ENCODE measurements around the gene HMX1. TPM values are rescaled to one million over a fixed set of nuclear protein-coding genes. Genes with fewer than 3 reads are reported as not detected.

HMX1 gene
- total and polyA plus RNA-seq, 12 donors, result 0.15 TPM; not detected in 11

DNA sequence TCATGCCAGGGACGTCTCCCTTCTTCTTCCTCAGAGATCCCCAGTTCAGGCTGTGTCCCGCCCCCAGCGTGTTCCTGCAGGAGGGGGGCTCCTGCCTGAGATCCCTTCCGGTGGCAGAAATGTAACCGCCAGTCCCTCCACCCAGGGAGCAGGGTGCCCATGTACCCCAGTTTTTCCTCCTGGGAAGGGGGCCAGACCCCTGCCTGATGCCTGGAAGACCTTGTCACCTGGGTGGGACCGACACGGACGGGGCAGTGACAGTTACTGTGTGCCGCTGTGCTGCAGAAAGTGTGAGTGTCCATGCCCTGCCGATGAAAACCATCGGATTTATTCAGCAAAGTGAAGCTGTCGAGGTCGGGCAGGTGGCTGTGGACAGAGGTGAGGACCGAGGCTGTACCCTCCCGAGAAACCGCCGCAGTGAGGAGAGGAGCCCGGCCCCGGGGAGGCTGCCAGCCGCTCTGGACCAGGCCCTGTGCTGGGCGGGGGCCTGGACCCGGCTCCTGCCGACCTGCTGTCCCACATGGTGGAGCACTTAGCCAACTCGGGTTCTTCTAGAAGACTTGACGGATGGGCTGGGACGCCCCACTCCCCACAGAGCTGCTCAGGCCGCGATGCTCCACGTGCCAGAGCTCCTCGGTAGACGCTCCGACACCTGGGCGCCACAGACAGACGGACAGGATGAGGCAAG is 36.7 kb upstream of the HMX1 start:
- H3K4me1 ChIP-seq, result no peaks in the 10 kb centered on the region
- 72 to 77% methylated on average over 34 of the region's 34 CpGs for WGBS, 2 donors
- no peak overlapping the region for H3K4me3 ChIP-seq
- intact Hi-C loops (cut with DNase I), result no loop called here
- no peaks in the 10 kb centered on the region for H3K36me3 ChIP-seq
- TF ChIP-seq, protein P1, sequence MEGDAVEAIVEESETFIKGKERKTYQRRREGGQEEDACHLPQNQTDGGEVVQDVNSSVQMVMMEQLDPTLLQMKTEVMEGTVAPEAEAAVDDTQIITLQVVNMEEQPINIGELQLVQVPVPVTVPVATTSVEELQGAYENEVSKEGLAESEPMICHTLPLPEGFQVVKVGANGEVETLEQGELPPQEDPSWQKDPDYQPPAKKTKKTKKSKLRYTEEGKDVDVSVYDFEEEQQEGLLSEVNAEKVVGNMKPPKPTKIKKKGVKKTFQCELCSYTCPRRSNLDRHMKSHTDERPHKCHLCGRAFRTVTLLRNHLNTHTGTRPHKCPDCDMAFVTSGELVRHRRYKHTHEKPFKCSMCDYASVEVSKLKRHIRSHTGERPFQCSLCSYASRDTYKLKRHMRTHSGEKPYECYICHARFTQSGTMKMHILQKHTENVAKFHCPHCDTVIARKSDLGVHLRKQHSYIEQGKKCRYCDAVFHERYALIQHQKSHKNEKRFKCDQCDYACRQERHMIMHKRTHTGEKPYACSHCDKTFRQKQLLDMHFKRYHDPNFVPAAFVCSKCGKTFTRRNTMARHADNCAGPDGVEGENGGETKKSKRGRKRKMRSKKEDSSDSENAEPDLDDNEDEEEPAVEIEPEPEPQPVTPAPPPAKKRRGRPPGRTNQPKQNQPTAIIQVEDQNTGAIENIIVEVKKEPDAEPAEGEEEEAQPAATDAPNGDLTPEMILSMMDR (IDR thresholded peaks at IDR 0.05), result no peak
- DNase-seq, result no peak
- no peak for ATAC-seq
- H3K9me3 ChIP-seq, result peaks cover 0 to 3% (median 0%) of the 10 kb centered on the region in 11 donors
- peaks cover 4 to 57% (median 47%) of the 10 kb centered on the region in 7 donors for H3K27me3 ChIP-seq
- H3K27ac ChIP-seq, result no peak overlapping the region

DNA sequence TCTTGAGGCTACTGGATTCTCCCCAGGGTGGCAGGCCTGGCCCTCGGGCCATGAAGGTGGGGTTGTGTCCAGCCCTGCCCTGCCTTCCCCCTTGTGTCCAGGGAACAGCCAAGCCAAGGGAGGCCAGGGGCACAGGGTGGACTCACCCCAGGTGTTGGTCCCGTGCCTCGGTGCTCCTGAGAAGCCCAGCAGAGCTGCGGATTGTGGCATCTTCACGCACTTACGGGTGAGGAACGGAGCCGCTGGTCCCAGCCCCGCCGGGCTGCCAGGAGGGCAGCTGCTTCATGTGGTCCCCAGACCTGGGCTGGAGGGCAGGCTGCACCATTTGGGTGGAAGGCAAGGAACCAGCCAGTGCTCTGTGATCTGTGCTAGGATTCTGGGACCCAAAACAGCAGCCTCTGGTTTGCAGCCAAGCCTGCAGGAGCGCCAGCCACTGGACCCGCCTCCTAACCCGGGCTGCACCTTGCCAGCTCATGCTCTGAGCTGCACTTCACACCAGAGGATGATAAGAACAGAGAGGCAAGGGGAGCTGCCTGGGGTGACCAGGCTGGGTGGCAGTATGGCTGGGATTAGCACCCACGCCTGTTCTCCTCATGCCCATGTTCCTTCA is 36.1 kb upstream of the HMX1 start:
- no peak overlapping the region for H3K27ac ChIP-seq
- intact Hi-C loops (cut with DNase I), result no loop called here
- DNase-seq, result no peak

DNA sequence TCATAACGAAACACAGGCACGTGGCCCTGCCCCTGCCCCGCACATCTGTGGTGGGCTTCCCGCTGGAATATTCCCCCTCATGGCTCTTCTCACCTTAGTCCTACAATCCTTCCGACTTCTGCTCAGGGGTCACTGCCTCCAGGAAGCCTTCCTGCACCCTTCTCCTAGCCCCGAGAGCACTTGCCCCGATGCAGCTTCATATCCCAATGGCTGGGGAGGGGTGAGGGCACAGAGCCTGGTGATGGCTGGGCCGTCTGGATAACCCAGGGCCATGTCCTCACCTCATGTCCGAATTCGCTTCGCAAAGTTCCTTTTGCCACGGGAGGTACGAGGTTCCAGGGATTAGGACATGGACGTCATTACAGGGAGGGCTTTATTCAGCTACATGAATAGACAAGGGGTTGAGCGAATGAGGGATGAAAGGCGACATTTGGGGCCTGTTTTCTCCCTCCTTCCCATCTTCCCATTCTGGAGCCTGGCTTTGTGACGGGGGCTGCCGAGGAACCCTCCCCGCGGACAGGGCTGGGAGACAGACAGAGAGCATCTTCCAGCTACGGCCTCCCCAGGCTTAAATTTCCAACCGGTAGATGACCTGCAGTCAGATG is 35.5 kb upstream of the HMX1 start:
- no peaks in the 10 kb centered on the region for H3K36me3 ChIP-seq
- 79 to 81% methylated on average over 22 of the region's 22 CpGs for WGBS, 2 donors
- peaks cover 4 to 54% (median 42%) of the 10 kb centered on the region in 7 donors for H3K27me3 ChIP-seq
- TF ChIP-seq, protein P1 (IDR thresholded peaks at IDR 0.05), result no peak
- intact Hi-C loops (cut with DNase I), result no loop called here
- H3K9me3 ChIP-seq, result peaks cover 0 to 14% (median 3%) of the 10 kb centered on the region in 11 donors
- DNase-seq (no peak), ATAC-seq (no peak)
- no peak overlapping the region for H3K27ac ChIP-seq
- H3K4me3 ChIP-seq, result no peak overlapping the region
- H3K4me1 ChIP-seq, result no peaks in the 10 kb centered on the region

More for the DNA sequence above, 36.1 kb upstream of the HMX1 start:
- WGBS, 2 donors, result 78 to 79% methylated on average over 14 of the region's 14 CpGs
- no peak overlapping the region for H3K4me3 ChIP-seq
- no peak for ATAC-seq
- H3K27me3 ChIP-seq, result peaks cover 4 to 56% (median 47%) of the 10 kb centered on the region in 7 donors
- H3K4me1 ChIP-seq, result no peaks in the 10 kb centered on the region
- TF ChIP-seq, protein P1 (IDR thresholded peaks at IDR 0.05), result no peak
- peaks cover 0 to 9% (median 0%) of the 10 kb centered on the region in 11 donors for H3K9me3 ChIP-seq
- no peaks in the 10 kb centered on the region for H3K36me3 ChIP-seq

DNA sequence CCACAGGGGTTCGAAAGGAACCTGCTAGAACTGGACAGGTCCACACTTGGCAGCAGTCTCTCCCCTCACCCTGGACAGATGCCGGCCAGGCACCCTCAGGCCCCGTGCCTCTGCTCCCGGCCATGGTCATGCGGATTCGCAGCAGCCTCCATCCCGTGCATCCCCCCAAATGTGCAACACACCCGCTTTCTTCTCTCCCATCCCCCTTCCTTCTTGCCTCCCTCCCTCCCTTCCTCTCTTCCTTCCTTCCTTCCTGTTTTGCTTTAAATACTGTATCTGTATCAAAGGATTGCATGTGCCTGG is 35.0 kb upstream of the HMX1 start:
- Histone ChIP-seq H3K4me3 (no peak overlapping the region), H3K4me1 (no peaks in the 10 kb centered on the region), H3K9me3 (peaks cover 0 to 19% (median 8%) of the 10 kb centered on the region in 11 donors), H3K36me3 (no peaks in the 10 kb centered on the region), H3K27ac (no peak overlapping the region), H3K27me3 (peaks cover 4 to 49% (median 40%) of the 10 kb centered on the region in 7 donors)
- intact Hi-C loops (cut with DNase I), result no loop called here
- 59 to 70% methylated on average over 7 to 8 of the region's 8 CpGs for WGBS, 2 donors
- no peak for DNase-seq
- TF ChIP-seq, protein P1 (IDR thresholded peaks at IDR 0.05), result no peak
- no peak for ATAC-seq

All from heart right ventricle (tissue), 16 donors.